WTC11 (cell line): Measurements from ENCODE around the gene PTGIS. TPM values are rescaled to one million over a fixed set of nuclear protein-coding genes. Genes with fewer than 3 reads are reported as not detected.

ENCODE experiments used
- ATAC-seq: fragments of 200-7000 bp; cut with Tn5 transposase; 2 replicates; pipeline ENCODE4 v1.10.0; 2021; ENCODE audit warnings: mild to moderate bottlenecking, moderate library complexity
- CTCF ChIA-PET: fragments of 300-600 bp; sonication (Branson Sonifier 250); formaldehyde crosslinking; loops from one replicate; lab custom pipeline; 2021; ENCODE audit warnings: antibody characterized with exemption; lab: Charles Lee
- POLR2A ChIA-PET: fragments of 350-600 bp; sonication (Branson Sonifier 250); formaldehyde crosslinking; loops from one replicate; lab custom pipeline; 2021; ENCODE audit warnings: antibody characterized with exemption; lab: Charles Lee
- DNase-seq: peaks from one replicate; pipeline ENCODE4 v3.0.0; 2021; ENCODE audit warnings: low spot score
- H3K27ac Mint-ChIP-seq: 2 replicates; pipeline ENCODE4 v1.8.0; 2021; ENCODE audit warnings: mixed read lengths
- H3K27me3 Mint-ChIP-seq: 2 replicates; pipeline ENCODE4 v1.8.0; 2021; ENCODE audit warnings: low read depth, mild to moderate bottlenecking, moderate library complexity, mixed read lengths
- H3K36me3 Mint-ChIP-seq: 2 replicates; pipeline ENCODE4 v1.8.0; 2021; ENCODE audit warnings: mixed read lengths
- H3K4me1 Mint-ChIP-seq: 2 replicates; pipeline ENCODE4 v1.8.0; 2022; ENCODE audit warnings: mixed read lengths
- H3K4me3 Mint-ChIP-seq: 2 replicates; pipeline ENCODE4 v1.8.0; 2021; ENCODE audit warnings: mild to moderate bottlenecking, moderate library complexity, mixed read lengths
- H3K9me3 Mint-ChIP-seq: 2 replicates; pipeline ENCODE4 v1.8.0; 2021; ENCODE audit warnings: mixed read lengths
- E2F4 ChIP-seq: sonication (generic); formaldehyde crosslinking; IDR thresholded peaks from 2 replicates; pipeline ENCODE4 v1.8.1; 2022; ENCODE audit warnings: low read depth, mild to moderate bottlenecking, moderate library complexity, missing genetic modification reagents, borderline replicate concordance
- ELF4 ChIP-seq: sonication (generic); formaldehyde crosslinking; IDR thresholded peaks from 2 replicates; pipeline ENCODE4 v1.8.1; 2022; ENCODE audit warnings: low read depth, mild to moderate bottlenecking, moderate library complexity, missing genetic modification reagents
- EMX1 ChIP-seq: fragments of 250-450 bp; sonication (Bioruptor Pico); IDR thresholded peaks from 2 replicates; pipeline ENCODE4 v1.8.0; 2021; ENCODE audit warnings: mild to moderate bottlenecking
- FOXK1 ChIP-seq: sonication (generic); formaldehyde crosslinking; IDR thresholded peaks from 2 replicates; pipeline ENCODE4 v1.8.0; 2022; ENCODE audit warnings: mild to moderate bottlenecking, moderate library complexity, missing genetic modification reagents
- FOXP1 ChIP-seq: sonication (generic); formaldehyde crosslinking; IDR thresholded peaks from 2 replicates; pipeline ENCODE4 v1.8.0; 2022; ENCODE audit warnings: missing genetic modification reagents, mild to moderate bottlenecking, moderate library complexity, borderline replicate concordance
- IRF2 ChIP-seq: sonication (generic); formaldehyde crosslinking; IDR thresholded peaks from 2 replicates; pipeline ENCODE4 v1.8.0; 2022; ENCODE audit warnings: low read depth, missing genetic modification reagents, borderline replicate concordance
- MXD4 ChIP-seq: fragments of 250-450 bp; sonication (Bioruptor Pico); IDR thresholded peaks from 2 replicates; pipeline ENCODE4 v1.8.0; 2021; ENCODE audit warnings: mild to moderate bottlenecking, moderate library complexity, borderline replicate concordance
- NFATC4 ChIP-seq: fragments of 250-450 bp; sonication (Bioruptor Pico); IDR thresholded peaks from 2 replicates; pipeline ENCODE4 v1.9.0; 2021; ENCODE audit warnings: mild to moderate bottlenecking
- NR3C1 ChIP-seq: sonication (generic); formaldehyde crosslinking; conservative IDR thresholded peaks from 2 replicates; pipeline ENCODE4 v1.8.1; 2023; ENCODE audit warnings: low read depth, mild to moderate bottlenecking, missing genetic modification reagents
- PRDM15 ChIP-seq: sonication (generic); formaldehyde crosslinking; IDR thresholded peaks from 2 replicates; pipeline ENCODE4 v1.8.0; 2022; ENCODE audit warnings: missing genetic modification reagents
- PRRX2 ChIP-seq: fragments of 250-450 bp; sonication (Bioruptor Pico); IDR thresholded peaks from 2 replicates; pipeline ENCODE4 v1.8.0; 2021; ENCODE audit warnings: mild to moderate bottlenecking
- RELA ChIP-seq: sonication (generic); formaldehyde crosslinking; IDR thresholded peaks from 2 replicates; pipeline ENCODE4 v1.8.1; 2022; ENCODE audit warnings: missing genetic modification reagents, mild to moderate bottlenecking, borderline replicate concordance
- SOX15 ChIP-seq: fragments of 250-450 bp; sonication (Bioruptor Pico); IDR thresholded peaks from 2 replicates; pipeline ENCODE4 v1.9.0; 2021; ENCODE audit warnings: mild to moderate bottlenecking
- ZBTB43 ChIP-seq: sonication (generic); formaldehyde crosslinking; IDR thresholded peaks from 2 replicates; pipeline ENCODE4 v1.8.1; 2023; ENCODE audit warnings: mild to moderate bottlenecking, missing genetic modification reagents
- ZMAT4 ChIP-seq: fragments of 250-450 bp; sonication (Bioruptor Pico); IDR thresholded peaks from 2 replicates; pipeline ENCODE4 v1.9.0; 2021; ENCODE audit warnings: mild to moderate bottlenecking
- ZNF138 ChIP-seq: sonication (generic); formaldehyde crosslinking; conservative IDR thresholded peaks from 2 replicates; pipeline ENCODE4 v1.8.1; 2022; ENCODE audit warnings: mild to moderate bottlenecking, moderate library complexity, missing genetic modification reagents
- ZNF232 ChIP-seq: sonication (generic); formaldehyde crosslinking; IDR thresholded peaks from 2 replicates; pipeline ENCODE4 v1.8.0; 2022; ENCODE audit warnings: mild to moderate bottlenecking, missing genetic modification reagents
- ZNF281 ChIP-seq: sonication (generic); formaldehyde crosslinking; IDR thresholded peaks from 2 replicates; pipeline ENCODE4 v1.8.0; 2023; ENCODE audit warnings: mild to moderate bottlenecking, missing genetic modification reagents
- ZNF396 ChIP-seq: fragments of 250-450 bp; sonication (Bioruptor Pico); IDR thresholded peaks from 2 replicates; pipeline ENCODE4 v1.8.0; 2021; ENCODE audit warnings: mild to moderate bottlenecking, moderate library complexity, borderline replicate concordance
- ZNF512 ChIP-seq: sonication (generic); formaldehyde crosslinking; IDR thresholded peaks from 2 replicates; pipeline ENCODE4 v1.8.1; 2022; ENCODE audit warnings: missing genetic modification reagents, borderline replicate concordance
- ZNF671 ChIP-seq: fragments of 250-450 bp; sonication (Bioruptor Pico); IDR thresholded peaks from 2 replicates; pipeline ENCODE4 v1.8.0; 2021; ENCODE audit warnings: mild to moderate bottlenecking
- total RNA-seq: library from RNA; stranded (reverse); gene quantifications from 3 replicates; pipeline ENCODE4 v1.2.3, GENCODE V29; 2021

PTGIS gene
- total RNA-seq, 1 experiment from 2014 or later: 24.3 TPM

GRCh38 chr20:49532285-49532946, 35.5 kb downstream of the PTGIS start:
- TF ChIP-seq ZBTB43 (CRISPR knock-in tag): no peak
- TF ChIP-seq E2F4 (CRISPR knock-in tag): no peak
- no peak for TF ChIP-seq IRF2 (CRISPR knock-in tag)
- no peak for TF ChIP-seq ZNF512 (CRISPR knock-in tag)
- TF ChIP-seq, all 79 proteins: peak for 0
- DNase-seq (no peak), ATAC-seq (no peak)
- H3K4me3 Mint-ChIP-seq: no peak overlapping the region
- no peaks in the 10 kb centered on the region for H3K27me3 Mint-ChIP-seq
- H3K36me3 Mint-ChIP-seq: peaks cover 12% of the 10 kb centered on the region
- no peak overlapping the region for H3K27ac Mint-ChIP-seq
- no peaks in the 10 kb centered on the region for H3K4me1 Mint-ChIP-seq
- ChIA-PET CTCF (interaction anchor here (1.0 to 1.2 kb wide), 2 partner anchors 9 to 48 kb away, joined by 3 to 4 read pairs; no protein-coding TSS in a partner anchor), POLR2A (no interaction called here)
- H3K9me3 Mint-ChIP-seq: no peaks in the 10 kb centered on the region

GRCh38 chr20:49529470-49529869, 38.5 kb downstream of the PTGIS start:
- TF ChIP-seq ZNF396 (CRISPR knock-in tag): no peak
- TF ChIP-seq RELA (CRISPR knock-in tag): no peak
- no peak for TF ChIP-seq NR3C1 (CRISPR knock-in tag)
- no peak for TF ChIP-seq FOXK1
- TF ChIP-seq PRRX2: no peak
- TF ChIP-seq ZNF232 (CRISPR knock-in tag): no peak
- no peak for TF ChIP-seq MXD4 (CRISPR knock-in tag)
- TF ChIP-seq ZNF671: no peak
- TF ChIP-seq NFATC4 (CRISPR knock-in tag): no peak
- TF ChIP-seq PRDM15 (CRISPR knock-in tag): no peak
- no peak for TF ChIP-seq SOX15 (CRISPR knock-in tag)
- TF ChIP-seq ZNF281 (CRISPR knock-in tag): no peak
- no peak for TF ChIP-seq ELF4 (CRISPR knock-in tag)
- no peak for TF ChIP-seq IRF2 (CRISPR knock-in tag)
- TF ChIP-seq EMX1 (CRISPR knock-in tag): no peak
- no peak for TF ChIP-seq ZNF138 (CRISPR knock-in tag)
- no peak for TF ChIP-seq ZMAT4 (CRISPR knock-in tag)
- TF ChIP-seq FOXP1 (CRISPR knock-in tag): no peak
- CTCF ChIA-PET: no interaction called here
- Mint-ChIP-seq H3K4me3 (no peak overlapping the region), H3K36me3 (peaks cover 22% of the 10 kb centered on the region), H3K27me3 (no peaks in the 10 kb centered on the region), H3K4me1 (no peaks in the 10 kb centered on the region), H3K9me3 (peaks cover 7% of the 10 kb centered on the region), H3K27ac (no peak overlapping the region)
- POLR2A ChIA-PET: interaction anchor here (0.7 kb wide), 1 partner anchor 184 kb away, joined by 3 read pairs; no protein-coding TSS in a partner anchor
- ATAC-seq (no peak), DNase-seq (no peak)
